ENCODE results near the gene SYNE1.

The SYNE1 gene

DNA sequence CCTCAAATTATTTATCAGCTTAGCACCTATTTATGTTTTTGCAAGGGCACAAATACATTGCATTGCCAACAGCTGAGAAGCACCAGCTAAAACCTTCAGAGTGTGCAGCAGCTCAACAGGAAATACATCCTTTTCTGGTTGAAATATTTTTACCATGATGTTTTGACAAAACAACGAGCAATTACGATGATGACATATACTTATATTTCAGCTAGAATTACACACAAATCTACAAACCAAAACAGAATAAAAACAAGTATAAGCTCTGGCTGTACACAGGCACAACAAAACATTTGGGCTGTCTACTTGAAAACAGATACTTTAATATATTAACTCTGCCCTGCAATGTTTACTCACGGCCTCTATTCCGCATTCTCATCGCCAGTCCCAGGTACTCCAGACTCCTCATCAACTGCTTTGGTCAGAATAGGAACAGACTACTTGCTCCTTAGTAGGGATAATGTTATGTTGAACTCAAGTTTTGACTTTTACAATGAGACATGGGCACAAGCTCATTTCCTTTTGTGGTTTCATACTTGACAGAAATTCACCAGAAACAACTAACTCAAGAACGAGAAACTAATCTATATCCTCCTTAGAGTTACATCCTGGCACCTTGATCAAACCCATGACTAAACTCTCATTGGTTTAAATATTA lies 452.1 kb downstream of the SYNE1 start:
- Histone ChIP-seq H3K36me3 (ENCODE audit: control insufficient read depth in 2 of 2, insufficient read depth in 2 of 2, low read length in 2 of 2) (peaks cover 17 to 22% of the 10 kb centered on the region in 2 donors), H3K4me3 (ENCODE audit: low read length in 2 of 2) (no peak overlapping the region), H3K27ac (ENCODE audit: low read length) (no peak overlapping the region), H3K9me3 (ENCODE audit: control insufficient read depth in 2 of 2, low read length in 2 of 2) (no peaks in the 10 kb centered on the region), H3K4me1 (ENCODE audit: control insufficient read depth, insufficient read depth, low read length) (no peaks in the 10 kb centered on the region), H3K9ac (ENCODE audit: low read length in 2 of 2) (no peak overlapping the region), H3K27me3 (ENCODE audit: control insufficient read depth in 1 of 2, insufficient read depth in 2 of 2, low read length in 2 of 2) (no peaks in the 10 kb centered on the region)

DNA sequence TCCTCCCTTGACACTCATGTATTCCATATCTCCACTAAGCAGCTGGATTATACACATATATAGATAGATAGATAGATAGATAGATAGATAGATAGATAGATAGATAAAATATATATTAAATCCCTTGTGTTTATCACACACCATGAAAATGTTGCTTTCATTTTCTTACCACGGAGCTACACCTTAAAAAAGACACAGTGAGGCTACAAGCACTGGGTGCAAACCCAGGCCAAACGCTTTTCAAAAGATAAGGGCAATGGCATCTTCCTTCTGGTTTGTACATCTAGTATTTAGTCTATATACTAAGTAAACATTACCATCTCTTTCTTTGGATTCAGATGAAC lies 452.6 kb downstream of the SYNE1 start:
- no peak overlapping the region for H3K27ac ChIP-seq (ENCODE audit: low read length)
- no peaks in the 10 kb centered on the region for H3K4me1 ChIP-seq (ENCODE audit: control insufficient read depth, insufficient read depth, low read length)

DNA sequence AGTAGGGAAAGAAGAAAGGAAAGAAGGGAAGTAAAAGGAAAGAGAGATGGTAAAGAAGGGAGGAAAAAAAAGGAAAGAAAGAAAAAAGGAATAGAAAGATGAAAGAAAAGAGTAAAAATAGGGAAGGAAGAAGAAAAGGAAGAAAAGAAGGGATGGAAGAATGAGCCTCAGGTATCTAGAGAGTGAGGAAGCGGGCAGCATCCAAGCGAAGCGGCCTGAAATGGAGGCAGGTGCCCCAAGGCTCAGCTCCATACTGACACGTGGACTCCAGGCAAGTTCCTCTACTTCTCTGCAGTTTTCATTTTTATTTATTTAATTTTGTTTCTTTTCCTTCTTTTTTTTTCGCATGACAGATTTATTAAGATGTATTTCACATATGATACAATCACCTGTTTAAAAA lies 456.6 kb downstream of the SYNE1 start:
- no peak overlapping the region for H3K9ac ChIP-seq (ENCODE audit: low read length in 2 of 2)
- H3K27ac ChIP-seq (ENCODE audit: low read length): no peak overlapping the region
- H3K27me3 ChIP-seq (ENCODE audit: control insufficient read depth in 1 of 2, insufficient read depth in 2 of 2, low read length in 2 of 2): no peaks in the 10 kb centered on the region
- H3K9me3 ChIP-seq (ENCODE audit: control insufficient read depth in 2 of 2, low read length in 2 of 2): no peaks in the 10 kb centered on the region
- H3K4me3 ChIP-seq (ENCODE audit: low read length in 2 of 2): no peak overlapping the region
- H3K36me3 ChIP-seq (ENCODE audit: control insufficient read depth in 2 of 2, insufficient read depth in 2 of 2, low read length in 2 of 2): peaks cover 8 to 10% of the 10 kb centered on the region in 2 donors
- H3K4me1 ChIP-seq (ENCODE audit: control insufficient read depth, insufficient read depth, low read length): no peaks in the 10 kb centered on the region

More for the DNA sequence above, 452.6 kb downstream of the SYNE1 start:
- Histone ChIP-seq H3K27me3 (ENCODE audit: control insufficient read depth in 1 of 2, insufficient read depth in 2 of 2, low read length in 2 of 2) (no peaks in the 10 kb centered on the region), H3K4me3 (ENCODE audit: low read length in 2 of 2) (no peak overlapping the region), H3K9me3 (ENCODE audit: control insufficient read depth in 2 of 2, low read length in 2 of 2) (no peaks in the 10 kb centered on the region), H3K9ac (ENCODE audit: low read length in 2 of 2) (no peak overlapping the region), H3K36me3 (ENCODE audit: control insufficient read depth in 2 of 2, insufficient read depth in 2 of 2, low read length in 2 of 2) (peaks cover 15 to 21% of the 10 kb centered on the region in 2 donors)

DNA sequence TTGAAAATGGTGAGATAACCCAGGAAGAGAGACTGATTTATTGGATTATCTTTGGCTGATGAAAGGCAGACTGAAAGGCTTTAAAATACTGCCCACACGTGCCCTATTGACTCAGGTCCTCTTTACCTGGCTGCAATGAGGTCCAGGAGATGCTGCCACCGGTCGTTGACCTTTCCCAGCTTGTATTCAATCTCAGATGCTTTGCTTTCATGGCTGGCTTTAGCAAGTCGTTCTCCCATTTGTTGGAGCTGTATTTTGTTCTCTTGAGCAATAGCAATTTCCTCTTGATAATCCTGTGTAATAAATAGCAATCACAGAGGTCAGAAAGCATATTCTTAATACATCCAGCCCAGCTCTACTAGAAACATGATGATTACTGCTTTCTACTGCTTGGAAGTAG lies 460.9 kb downstream of the SYNE1 start:
- no peaks in the 10 kb centered on the region for H3K4me1 ChIP-seq (ENCODE audit: control insufficient read depth, insufficient read depth, low read length)
- peaks cover 18 to 23% of the 10 kb centered on the region in 2 donors for H3K36me3 ChIP-seq (ENCODE audit: control insufficient read depth in 2 of 2, insufficient read depth in 2 of 2, low read length in 2 of 2)
- no peak overlapping the region for H3K4me3 ChIP-seq (ENCODE audit: low read length in 2 of 2)
- no peaks in the 10 kb centered on the region for H3K27me3 ChIP-seq (ENCODE audit: control insufficient read depth in 1 of 2, insufficient read depth in 2 of 2, low read length in 2 of 2)
- no peaks in the 10 kb centered on the region for H3K9me3 ChIP-seq (ENCODE audit: control insufficient read depth in 2 of 2, low read length in 2 of 2)
- H3K9ac ChIP-seq (ENCODE audit: low read length in 2 of 2): no peak overlapping the region
- H3K27ac ChIP-seq (ENCODE audit: low read length): no peak overlapping the region

DNA sequence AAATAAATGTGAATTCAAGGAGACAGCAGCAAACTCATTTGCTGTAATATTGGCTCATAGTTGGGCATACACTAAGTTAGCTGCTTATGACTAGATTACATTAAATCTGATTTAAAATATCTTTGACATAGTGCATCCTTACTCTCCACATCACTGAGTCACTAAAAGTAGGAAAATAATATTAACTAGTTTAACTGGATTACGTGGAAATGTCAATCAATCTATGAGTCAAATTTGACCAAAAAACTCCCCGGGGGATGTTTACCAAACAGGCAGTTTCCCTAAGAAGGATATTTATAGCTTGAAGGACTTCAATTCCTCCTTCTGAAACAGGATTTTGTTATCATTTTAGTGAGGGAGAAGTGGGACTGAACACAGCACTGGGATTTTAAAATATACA lies 463.2 kb downstream of the SYNE1 start:
- no peaks in the 10 kb centered on the region for H3K27me3 ChIP-seq (ENCODE audit: control insufficient read depth in 1 of 2, insufficient read depth in 2 of 2, low read length in 2 of 2)
- no peak overlapping the region for H3K27ac ChIP-seq (ENCODE audit: low read length)
- no peaks in the 10 kb centered on the region for H3K4me1 ChIP-seq (ENCODE audit: control insufficient read depth, insufficient read depth, low read length)
- H3K36me3 ChIP-seq (ENCODE audit: control insufficient read depth in 2 of 2, insufficient read depth in 2 of 2, low read length in 2 of 2): peaks cover 22 to 30% of the 10 kb centered on the region in 2 donors
- no peaks in the 10 kb centered on the region for H3K9me3 ChIP-seq (ENCODE audit: control insufficient read depth in 2 of 2, low read length in 2 of 2)
- no peak overlapping the region for H3K4me3 ChIP-seq (ENCODE audit: low read length in 2 of 2)
- H3K9ac ChIP-seq (ENCODE audit: low read length in 2 of 2): no peak overlapping the region

DNA sequence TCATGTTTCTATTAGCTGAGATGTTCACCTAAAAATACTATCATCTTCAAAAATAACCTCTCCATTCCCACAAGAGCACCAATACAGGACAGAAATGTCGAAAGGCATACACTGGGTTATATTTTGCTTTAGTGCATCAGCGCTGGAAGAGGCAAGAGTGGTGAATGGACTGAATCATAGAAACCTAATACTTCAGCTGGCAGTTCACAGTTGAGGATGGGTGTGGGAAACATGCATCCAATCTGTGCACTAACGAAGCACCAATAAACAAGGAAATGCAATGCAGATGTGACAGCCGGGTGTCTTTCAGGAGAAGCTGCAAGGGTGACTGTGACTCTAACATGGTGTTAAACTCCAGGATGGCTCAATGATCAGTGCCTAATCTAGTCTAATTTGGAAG lies 463.8 kb downstream of the SYNE1 start:
- H3K9me3 ChIP-seq (ENCODE audit: control insufficient read depth in 2 of 2, low read length in 2 of 2): no peaks in the 10 kb centered on the region
- no peak overlapping the region for H3K27ac ChIP-seq (ENCODE audit: low read length)
- H3K27me3 ChIP-seq (ENCODE audit: control insufficient read depth in 1 of 2, insufficient read depth in 2 of 2, low read length in 2 of 2): no peaks in the 10 kb centered on the region
- H3K9ac ChIP-seq (ENCODE audit: low read length in 2 of 2): no peak overlapping the region
- H3K36me3 ChIP-seq (ENCODE audit: control insufficient read depth in 2 of 2, insufficient read depth in 2 of 2, low read length in 2 of 2): peaks cover 24 to 30% of the 10 kb centered on the region in 2 donors
- H3K4me3 ChIP-seq (ENCODE audit: low read length in 2 of 2): no peak overlapping the region
- H3K4me1 ChIP-seq (ENCODE audit: control insufficient read depth, insufficient read depth, low read length): peaks cover 2% of the 10 kb centered on the region

DNA sequence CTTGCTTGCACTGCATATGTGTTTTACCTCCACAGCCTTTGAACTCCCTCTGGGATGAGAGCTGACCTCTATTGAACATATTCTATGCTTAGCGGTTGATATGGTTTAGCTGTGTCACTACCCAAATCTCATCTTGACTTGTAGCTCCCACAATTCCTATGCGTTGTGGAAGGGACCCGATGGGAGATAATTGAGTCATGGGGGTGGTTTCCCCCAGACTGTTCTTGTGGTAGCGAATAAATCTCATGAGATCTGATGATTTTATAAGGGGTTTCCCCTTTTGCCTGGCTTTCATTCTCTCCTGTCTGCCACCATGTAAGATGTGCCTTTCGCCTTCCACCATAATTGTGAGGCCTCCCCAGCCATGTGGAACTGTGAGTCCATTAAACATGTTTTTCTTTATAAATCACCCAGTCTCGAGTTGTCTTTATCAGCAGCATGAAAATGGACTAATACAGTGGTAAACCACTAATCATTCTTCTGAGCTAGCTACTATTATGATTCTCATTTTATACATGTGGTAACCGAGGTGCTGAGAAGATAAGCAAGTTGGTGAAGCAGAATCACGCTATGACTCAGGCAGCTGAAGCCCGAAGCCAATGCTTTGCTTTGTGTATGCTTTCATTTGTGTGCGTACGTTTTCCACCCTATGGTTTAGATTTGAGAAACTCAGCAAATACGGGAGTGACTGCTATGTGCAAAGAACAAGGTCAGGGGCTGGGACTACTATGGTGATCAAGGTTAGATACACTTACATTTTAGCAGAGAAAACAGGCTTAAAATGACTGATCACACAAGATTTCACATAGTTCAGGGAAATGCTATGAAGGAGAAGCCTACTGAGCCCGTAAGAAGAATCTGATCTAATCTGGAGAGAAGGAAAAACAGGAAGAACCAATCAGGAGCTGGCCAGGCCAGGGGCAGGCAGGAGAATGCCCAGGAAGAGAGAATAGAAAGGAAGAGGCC lies 466.2 kb downstream of the SYNE1 start:
- Histone ChIP-seq H3K36me3 (ENCODE audit: control insufficient read depth in 2 of 2, insufficient read depth in 2 of 2, low read length in 2 of 2) (peaks cover 21 to 25% of the 10 kb centered on the region in 2 donors), H3K9me3 (ENCODE audit: control insufficient read depth in 2 of 2, low read length in 2 of 2) (no peaks in the 10 kb centered on the region), H3K4me1 (ENCODE audit: control insufficient read depth, insufficient read depth, low read length) (peaks cover 8% of the 10 kb centered on the region), H3K9ac (ENCODE audit: low read length in 2 of 2) (no peak overlapping the region), H3K27me3 (ENCODE audit: control insufficient read depth in 1 of 2, insufficient read depth in 2 of 2, low read length in 2 of 2) (no peaks in the 10 kb centered on the region), H3K27ac (ENCODE audit: low read length) (peak overlapping the region; percentile 12), H3K4me3 (ENCODE audit: low read length in 2 of 2) (no peak overlapping the region)

DNA sequence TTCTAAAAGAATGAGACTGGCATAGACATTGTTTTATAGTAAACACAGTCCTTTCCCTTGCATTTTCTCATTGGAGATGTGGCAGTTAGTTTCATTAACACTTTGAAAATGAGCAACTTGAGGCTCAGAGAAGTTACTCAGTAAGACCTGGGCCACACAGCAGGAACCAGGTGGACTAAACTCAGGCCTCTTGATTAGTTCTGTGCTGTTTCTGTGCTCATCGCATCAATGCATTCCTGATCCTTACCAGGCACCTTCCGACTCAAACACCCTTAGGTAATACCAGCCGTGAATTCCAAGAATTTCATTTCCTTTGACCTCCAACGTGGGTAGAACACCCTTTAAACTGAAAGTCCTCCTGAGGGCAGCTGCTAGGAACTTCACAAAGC lies 466.9 kb downstream of the SYNE1 start:
- Histone ChIP-seq H3K27ac (ENCODE audit: low read length) (no peak overlapping the region), H3K9me3 (ENCODE audit: control insufficient read depth in 2 of 2, low read length in 2 of 2) (no peaks in the 10 kb centered on the region), H3K4me1 (ENCODE audit: control insufficient read depth, insufficient read depth, low read length) (peaks cover 8% of the 10 kb centered on the region), H3K27me3 (ENCODE audit: control insufficient read depth in 1 of 2, insufficient read depth in 2 of 2, low read length in 2 of 2) (no peaks in the 10 kb centered on the region), H3K4me3 (ENCODE audit: low read length in 2 of 2) (no peak overlapping the region), H3K36me3 (ENCODE audit: control insufficient read depth in 2 of 2, insufficient read depth in 2 of 2, low read length in 2 of 2) (peaks cover 25 to 26% of the 10 kb centered on the region in 2 donors), H3K9ac (ENCODE audit: low read length in 2 of 2) (no peak overlapping the region)

DNA sequence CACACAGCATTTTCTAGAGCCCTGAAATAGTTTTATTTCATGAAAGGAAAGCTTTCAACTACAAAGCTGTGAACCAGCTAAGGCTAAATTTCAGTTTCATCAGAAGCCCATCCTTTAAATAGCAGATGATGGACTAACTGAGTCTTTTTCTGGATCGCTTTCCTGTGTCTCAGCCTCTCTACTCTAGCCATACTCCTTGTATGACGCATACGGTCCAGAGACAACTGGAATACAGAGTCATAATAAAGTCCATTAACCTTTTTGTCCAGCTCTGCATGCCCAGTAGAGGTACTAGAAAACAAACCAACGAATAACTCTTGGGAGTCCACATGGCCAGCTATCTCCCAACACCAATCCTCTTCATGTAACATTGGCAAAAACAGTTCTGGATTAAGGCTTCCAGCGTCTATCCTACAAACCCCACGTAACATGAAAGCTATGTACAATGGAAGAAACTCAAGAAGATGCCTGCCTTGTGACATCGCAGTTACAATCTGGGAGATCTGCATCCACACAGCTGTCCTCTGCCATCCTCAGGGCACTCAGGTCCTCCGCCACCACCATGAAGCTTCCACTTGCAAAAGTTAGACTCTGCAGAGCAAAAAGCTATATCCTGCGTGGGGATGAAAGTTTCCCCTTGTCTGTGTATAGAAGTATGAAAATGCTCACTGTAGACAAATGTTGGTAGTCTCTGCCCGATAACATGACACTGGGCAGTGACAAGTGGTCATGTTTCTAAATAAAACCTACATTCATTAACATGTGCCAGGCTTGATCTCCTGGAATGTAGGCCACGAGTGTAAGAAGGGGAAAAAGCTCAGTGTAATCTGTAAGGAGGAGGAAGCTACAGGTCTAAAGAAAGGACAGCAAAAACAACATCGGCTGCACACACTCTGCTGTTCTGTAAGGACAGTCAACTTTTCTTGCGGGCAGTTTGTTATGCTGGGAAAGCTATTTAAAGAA lies 469.2 kb downstream of the SYNE1 start:
- H3K4me3 ChIP-seq (ENCODE audit: low read length in 2 of 2): no peak overlapping the region
- H3K9ac ChIP-seq (ENCODE audit: low read length in 2 of 2): no peak overlapping the region
- peaks cover 27 to 31% of the 10 kb centered on the region in 2 donors for H3K36me3 ChIP-seq (ENCODE audit: control insufficient read depth in 2 of 2, insufficient read depth in 2 of 2, low read length in 2 of 2)
- peaks cover 8% of the 10 kb centered on the region for H3K4me1 ChIP-seq (ENCODE audit: control insufficient read depth, insufficient read depth, low read length)
- H3K9me3 ChIP-seq (ENCODE audit: control insufficient read depth in 2 of 2, low read length in 2 of 2): no peaks in the 10 kb centered on the region
- H3K27ac ChIP-seq (ENCODE audit: low read length): peak overlapping the region; percentile 3
- H3K27me3 ChIP-seq (ENCODE audit: control insufficient read depth in 1 of 2, insufficient read depth in 2 of 2, low read length in 2 of 2): no peaks in the 10 kb centered on the region

DNA sequence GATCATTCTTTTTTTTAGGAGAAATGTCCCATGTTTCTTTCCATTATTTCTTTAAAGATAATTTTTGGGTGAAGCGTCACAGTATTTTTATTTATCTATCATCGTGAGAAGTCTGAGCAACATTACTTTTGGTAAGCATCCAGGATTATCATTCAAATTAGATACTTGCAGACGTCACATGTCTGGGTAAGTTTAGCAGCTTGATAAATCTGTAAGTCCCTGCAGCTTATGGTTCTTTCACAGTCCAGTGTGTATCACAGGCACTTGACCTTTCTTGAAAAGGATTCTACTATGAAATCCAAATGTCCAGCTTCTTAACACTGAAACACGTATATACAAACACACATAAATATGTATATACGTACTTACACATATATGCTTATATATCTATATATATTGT lies 470.3 kb downstream of the SYNE1 start:
- Histone ChIP-seq H3K27ac (ENCODE audit: low read length) (no peak overlapping the region), H3K27me3 (ENCODE audit: control insufficient read depth in 1 of 2, insufficient read depth in 2 of 2, low read length in 2 of 2) (no peaks in the 10 kb centered on the region), H3K9ac (ENCODE audit: low read length in 2 of 2) (no peak overlapping the region), H3K4me1 (ENCODE audit: control insufficient read depth, insufficient read depth, low read length) (peaks cover 8% of the 10 kb centered on the region), H3K4me3 (ENCODE audit: low read length in 2 of 2) (no peak overlapping the region), H3K9me3 (ENCODE audit: control insufficient read depth in 2 of 2, low read length in 2 of 2) (no peaks in the 10 kb centered on the region), H3K36me3 (ENCODE audit: control insufficient read depth in 2 of 2, insufficient read depth in 2 of 2, low read length in 2 of 2) (peaks cover 30 to 31% of the 10 kb centered on the region in 2 donors)

Data from stomach smooth muscle (tissue), 2 donors.